Mucosa of rectum (tissue), 2 donors: ENCODE data around the gene COPS3.
"Not testable (repeated sequence)": the region's sequence is repeated elsewhere in the genome, so short reads cannot be mapped to it uniquely, and the experiment has no call there.

ENCODE experiments used
- H3K27ac ChIP-seq, 2 donors: one replicate each; pipeline ENCODE4 v1.7.0; 2013; ENCODE audit warnings: inconsistent platforms in 2 of 2, low read depth in 2 of 2, low read length in 2 of 2
- H3K27me3 ChIP-seq, 2 donors: one replicate each; pipeline ENCODE4 v1.7.0; 2013; ENCODE audit warnings: low read length in 2 of 2; ENCODE audit not compliant: control insufficient read depth in 2 of 2, insufficient read depth in 2 of 2
- H3K36me3 ChIP-seq, 2 donors: one replicate each; pipeline ENCODE4 v1.7.0; 2013; ENCODE audit warnings: low read length in 2 of 2; ENCODE audit not compliant: control insufficient read depth in 2 of 2, insufficient read depth in 2 of 2
- H3K4me1 ChIP-seq, 2 donors: one replicate each; pipeline ENCODE4 v1.7.0; 2013; ENCODE audit warnings: low read length in 2 of 2, mild to moderate bottlenecking in 1 of 2; ENCODE audit not compliant: control insufficient read depth in 2 of 2, insufficient read depth in 2 of 2
- H3K4me3 ChIP-seq, 2 donors: one replicate each; pipeline ENCODE4 v1.7.0; 2013; ENCODE audit warnings: low read length in 2 of 2
- H3K9ac ChIP-seq, 2 donors: one replicate each; pipeline ENCODE4 v1.7.0; 2013; ENCODE audit warnings: low read length in 2 of 2, low read depth in 1 of 2, mild to moderate bottlenecking in 1 of 2
- H3K9me3 ChIP-seq, 2 donors: one replicate each; pipeline ENCODE4 v1.7.0; 2013; ENCODE audit warnings: low read length in 2 of 2; ENCODE audit not compliant: control insufficient read depth in 2 of 2
- donor health status: healthy.
- donor health status: Normal muscosa, but diverticular disease.

The COPS3 gene

DNA sequence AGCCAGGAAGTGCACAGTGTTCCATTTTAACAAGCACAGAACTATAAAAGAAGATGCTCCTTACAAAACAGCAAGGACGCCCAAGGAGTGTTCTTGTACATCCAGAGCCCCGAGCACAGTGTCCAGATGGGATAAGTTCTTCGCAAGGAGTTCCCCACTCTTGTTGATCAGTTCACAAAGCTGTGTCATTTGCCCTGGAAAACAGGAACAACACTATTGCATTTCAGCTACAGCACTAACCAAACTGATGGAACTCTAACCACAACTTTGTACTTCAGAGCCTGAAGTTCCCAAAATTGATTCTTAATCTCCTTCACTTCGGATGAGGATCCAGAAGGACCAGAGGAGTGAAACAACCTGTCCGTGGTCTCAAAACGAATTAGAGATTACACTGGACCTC lies 5.1 kb downstream of the COPS3 start:
- no peak overlapping the region for H3K4me3 ChIP-seq
- no peak overlapping the region for H3K27ac ChIP-seq
- no peaks in the 10 kb centered on the region for H3K9me3 ChIP-seq
- peaks cover 20 to 26% of the 10 kb centered on the region in 2 donors for H3K36me3 ChIP-seq
- H3K9ac ChIP-seq = no peak overlapping the region
- H3K4me1 ChIP-seq = peaks cover 5 to 9% of the 10 kb centered on the region in 2 donors
- no peaks in the 10 kb centered on the region for H3K27me3 ChIP-seq

DNA sequence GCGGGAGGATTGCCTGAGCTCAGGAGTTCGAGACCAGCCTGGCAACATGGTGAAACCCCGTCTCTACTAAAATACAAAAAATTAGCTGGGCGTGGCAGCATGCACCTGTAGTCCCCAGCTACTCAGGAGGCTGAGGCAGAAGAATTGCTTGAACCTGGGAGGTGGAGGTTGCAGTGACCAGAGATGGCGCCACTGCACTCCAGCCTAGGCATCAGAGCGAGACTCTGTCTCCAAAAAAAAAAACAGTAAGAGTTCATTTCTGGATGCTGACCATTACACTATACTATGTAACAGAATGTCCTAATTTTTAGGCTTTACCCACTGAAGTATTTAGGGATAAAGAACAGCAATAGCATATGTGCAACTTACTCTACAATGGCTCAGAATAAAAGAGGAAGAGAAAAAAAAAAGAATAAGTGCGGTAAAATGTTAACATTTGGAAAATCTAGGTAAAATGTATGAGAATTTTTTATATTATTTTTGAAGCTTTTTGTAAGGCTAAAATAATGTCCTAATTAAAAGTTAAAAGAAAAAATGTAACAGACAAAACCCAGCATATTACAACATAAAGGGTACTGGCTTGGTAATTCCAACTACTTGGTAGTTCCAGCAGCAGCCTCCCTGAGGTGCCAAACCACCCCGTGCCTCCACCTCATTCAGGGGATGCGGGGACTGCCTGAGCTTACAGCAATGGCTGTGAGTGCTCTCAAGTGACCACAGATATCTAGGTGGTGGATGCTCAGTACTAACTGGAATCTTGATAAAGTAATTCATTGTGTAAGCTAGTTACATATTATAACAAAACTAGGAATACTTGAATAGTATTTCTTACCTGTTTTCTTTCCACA lies 10.9 kb downstream of the COPS3 start:
- H3K9me3 ChIP-seq = no peaks in the 10 kb centered on the region
- no peak overlapping the region for H3K4me3 ChIP-seq
- H3K27ac ChIP-seq = no peak overlapping the region
- no peaks in the 10 kb centered on the region for H3K27me3 ChIP-seq
- H3K36me3 ChIP-seq = peaks cover 43 to 51% of the 10 kb centered on the region in 2 donors
- no peaks in the 10 kb centered on the region for H3K4me1 ChIP-seq
- no peak overlapping the region for H3K9ac ChIP-seq

DNA sequence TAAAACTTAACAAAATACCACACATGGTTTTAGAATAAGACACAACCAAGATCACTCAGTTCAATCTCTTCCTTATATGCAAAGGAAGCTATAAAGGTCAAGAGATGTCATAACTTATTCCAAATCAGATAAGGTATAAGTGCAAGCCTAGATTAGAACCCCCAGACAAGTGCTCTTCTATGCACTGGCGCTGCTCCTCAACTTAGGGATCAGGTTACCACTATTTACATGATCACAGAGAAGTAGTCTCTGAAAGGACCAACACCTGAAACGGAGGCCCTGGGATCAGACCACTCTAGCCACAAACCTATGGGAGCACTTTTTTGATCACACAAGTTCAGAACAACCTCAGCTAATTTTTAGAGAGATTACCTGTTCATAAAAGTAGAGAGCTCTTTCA lies 16.6 kb downstream of the COPS3 start:
- Histone ChIP-seq H3K27ac (no peak overlapping the region), H3K4me1 (no peaks in the 10 kb centered on the region), H3K36me3 (peaks cover 43 to 47% of the 10 kb centered on the region in 2 donors), H3K9me3 (no peaks in the 10 kb centered on the region), H3K9ac (no peak overlapping the region), H3K4me3 (no peak overlapping the region), H3K27me3 (no peaks in the 10 kb centered on the region)

DNA sequence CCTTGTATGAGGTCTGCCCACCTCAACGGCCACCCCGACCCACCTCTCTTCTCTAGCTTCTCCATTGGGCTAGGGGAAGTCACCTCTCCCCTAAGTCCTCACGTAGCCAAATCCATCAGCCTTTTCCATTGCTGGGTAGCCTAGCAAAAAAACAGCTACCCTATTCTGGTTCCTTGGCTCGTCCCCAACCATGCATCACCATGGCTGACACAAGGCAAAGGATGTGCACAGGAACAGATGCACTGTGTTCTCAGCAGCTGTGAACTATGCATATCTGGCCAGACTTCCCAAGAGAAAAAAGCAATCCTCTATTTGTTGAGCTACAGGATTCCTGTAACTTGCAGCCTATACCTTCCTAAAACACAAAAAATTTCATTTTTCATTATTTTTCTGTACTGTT lies 22.0 kb downstream of the COPS3 start:
- H3K4me1 ChIP-seq = no peaks in the 10 kb centered on the region
- H3K4me3 ChIP-seq = no peak overlapping the region
- H3K27me3 ChIP-seq = no peaks in the 10 kb centered on the region
- no peaks in the 10 kb centered on the region for H3K9me3 ChIP-seq
- no peak overlapping the region for H3K9ac ChIP-seq
- peaks cover 32 to 53% of the 10 kb centered on the region in 2 donors for H3K36me3 ChIP-seq
- H3K27ac ChIP-seq = no peak overlapping the region

DNA sequence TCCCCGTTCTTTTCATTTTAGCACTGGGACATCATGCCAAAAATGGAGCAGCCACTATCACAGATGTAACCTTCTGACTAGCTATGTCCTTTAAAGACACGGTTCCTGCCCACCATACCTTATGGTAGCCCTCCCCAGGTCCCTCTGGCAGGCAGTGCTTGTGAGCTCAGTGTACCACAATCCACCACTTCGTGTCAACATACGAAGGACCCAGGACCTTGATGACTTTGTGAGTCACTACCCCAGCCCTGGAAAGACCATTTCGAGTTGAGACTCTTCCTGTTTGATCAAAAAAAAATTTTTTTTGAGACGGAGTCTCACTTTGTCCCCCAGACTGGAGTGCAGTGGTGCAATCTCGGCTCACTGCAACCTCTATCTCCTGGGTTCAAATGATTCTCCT lies 23.0 kb downstream of the COPS3 start:
- Histone ChIP-seq H3K9me3 (no peaks in the 10 kb centered on the region), H3K36me3 (peaks cover 34 to 56% of the 10 kb centered on the region in 2 donors), H3K4me3 (no peak overlapping the region), H3K9ac (no peak overlapping the region), H3K4me1 (no peaks in the 10 kb centered on the region), H3K27ac (no peak overlapping the region), H3K27me3 (no peaks in the 10 kb centered on the region)

DNA sequence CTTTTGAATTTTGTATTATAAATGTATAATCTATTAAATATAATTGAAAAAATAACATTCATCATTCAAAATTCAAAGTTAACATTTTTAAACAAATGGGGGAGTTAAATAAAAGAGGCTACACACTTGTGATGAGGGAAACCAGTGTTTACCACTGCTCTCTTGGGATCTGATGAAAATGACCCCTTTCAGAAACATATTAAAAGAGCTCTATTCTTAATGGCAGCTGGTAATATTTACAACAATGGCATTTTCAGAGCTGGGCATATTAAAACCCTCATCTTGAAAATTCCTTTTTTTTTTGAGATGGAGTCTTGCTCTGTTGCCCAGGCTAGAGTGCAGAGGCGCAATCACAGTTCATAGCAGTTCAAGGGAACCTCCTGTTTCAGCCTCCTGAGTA lies 24.7 kb downstream of the COPS3 start:
- Histone ChIP-seq H3K27ac (no peak overlapping the region), H3K36me3 (peaks cover 38 to 57% of the 10 kb centered on the region in 2 donors), H3K9ac (no peak overlapping the region), H3K4me3 (no peak overlapping the region), H3K9me3 (no peaks in the 10 kb centered on the region), H3K27me3 (no peaks in the 10 kb centered on the region), H3K4me1 (no peaks in the 10 kb centered on the region)

DNA sequence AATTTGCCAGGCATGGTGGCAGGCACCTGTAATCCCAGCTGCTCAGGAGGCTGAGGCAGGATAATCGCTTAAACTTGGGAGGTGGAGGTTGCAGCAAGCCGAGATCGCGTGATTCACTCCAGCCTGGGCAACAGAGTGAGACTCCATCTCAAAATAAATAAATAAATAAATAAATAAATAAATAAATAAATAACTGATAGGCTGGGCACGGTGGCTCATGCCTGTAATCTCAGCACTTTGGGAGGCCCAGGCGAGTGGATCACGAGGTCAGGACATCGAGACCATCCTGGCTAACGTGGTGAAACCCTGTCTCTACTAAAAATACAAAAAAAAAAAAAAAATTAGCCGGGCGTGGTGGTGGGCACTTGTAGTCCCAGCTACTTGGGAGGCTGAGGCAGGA lies 25.4 kb downstream of the COPS3 start:
- H3K36me3 ChIP-seq = peaks cover 35 to 55% of the 10 kb centered on the region in 2 donors

DNA sequence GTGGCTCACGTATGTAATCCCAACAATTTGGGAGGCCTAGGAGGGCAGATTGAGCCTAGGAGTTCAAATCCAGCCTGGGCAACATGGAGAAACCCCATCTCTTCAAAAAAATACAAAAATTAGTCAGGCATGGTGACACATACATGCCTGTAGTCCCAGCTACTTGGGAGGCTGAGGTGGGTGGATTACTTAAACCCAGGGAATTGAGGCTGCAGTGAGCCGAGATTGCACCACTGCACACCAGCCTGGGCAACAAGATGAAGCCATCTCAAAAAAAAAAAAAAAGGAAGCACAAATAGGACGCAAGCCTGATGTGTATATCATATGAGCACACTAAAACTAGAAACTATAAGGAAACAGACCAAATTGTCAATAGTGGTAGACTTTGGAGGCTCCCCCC lies 27.0 kb downstream of the COPS3 start:
- H3K36me3 ChIP-seq = peaks cover 22 to 46% of the 10 kb centered on the region in 2 donors
- H3K4me1 ChIP-seq = no peaks in the 10 kb centered on the region
- H3K9me3 ChIP-seq = no peaks in the 10 kb centered on the region
- H3K9ac ChIP-seq = no peak overlapping the region
- no peak overlapping the region for H3K27ac ChIP-seq
- no peaks in the 10 kb centered on the region for H3K27me3 ChIP-seq
- no peak overlapping the region for H3K4me3 ChIP-seq

More for the DNA sequence above, 25.4 kb downstream of the COPS3 start:
- H3K27me3 ChIP-seq, H3K4me1 ChIP-seq, H3K27ac ChIP-seq, H3K4me3 ChIP-seq, H3K9ac ChIP-seq, H3K9me3 ChIP-seq: not testable (repeated sequence)

DNA sequence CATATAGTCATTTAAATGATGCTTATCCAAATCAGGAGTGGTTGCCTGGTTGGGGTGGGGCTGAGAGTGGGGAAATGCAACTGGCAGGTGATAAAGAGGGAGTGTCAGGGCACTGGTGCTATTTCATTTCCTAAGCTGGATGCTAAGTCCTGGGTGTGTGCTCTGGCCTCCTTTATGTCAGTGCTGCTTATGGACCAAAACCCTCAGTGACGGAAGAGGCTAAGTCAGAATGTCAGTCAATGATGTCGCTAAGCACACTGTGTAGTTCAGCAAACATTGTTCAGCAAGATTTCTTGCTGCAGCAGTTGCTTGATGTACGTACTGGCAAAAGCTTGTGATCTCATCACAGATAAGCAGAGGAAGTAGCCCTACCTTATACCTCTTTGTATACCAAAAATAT lies 27.6 kb downstream of the COPS3 start:
- no peak overlapping the region for H3K4me3 ChIP-seq
- peaks cover 19 to 45% of the 10 kb centered on the region in 2 donors for H3K36me3 ChIP-seq
- H3K9me3 ChIP-seq = no peaks in the 10 kb centered on the region
- no peaks in the 10 kb centered on the region for H3K4me1 ChIP-seq
- no peak overlapping the region for H3K9ac ChIP-seq
- H3K27ac ChIP-seq = no peak overlapping the region
- H3K27me3 ChIP-seq = no peaks in the 10 kb centered on the region

DNA sequence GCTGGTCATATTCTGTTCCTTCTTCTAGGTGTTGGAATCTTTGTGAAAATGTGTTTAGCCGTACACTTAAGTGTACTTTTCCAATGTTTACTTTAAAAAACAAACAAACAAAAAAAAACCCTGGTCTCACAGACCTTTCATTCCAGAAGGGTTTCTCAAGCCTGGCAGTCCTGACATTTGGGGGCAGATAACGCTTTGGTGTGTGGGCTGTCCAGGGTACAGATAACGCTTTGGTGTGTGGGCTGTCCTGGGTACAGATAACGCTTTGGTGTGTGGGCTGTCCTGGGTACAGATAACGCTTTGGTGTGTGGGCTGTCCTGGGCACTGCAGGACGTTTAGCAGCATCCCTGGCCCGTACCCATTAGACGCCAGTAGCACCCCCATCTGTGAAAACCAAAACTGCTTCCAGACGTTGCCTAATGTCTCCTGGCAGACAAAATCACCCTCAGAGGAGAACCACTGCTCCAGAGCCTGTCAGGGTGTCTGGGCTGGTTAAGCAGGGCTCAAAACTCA lies 28.8 kb downstream of the COPS3 start:
- Histone ChIP-seq H3K36me3 (peaks cover 19 to 48% of the 10 kb centered on the region in 2 donors), H3K4me3 (no peak overlapping the region), H3K27ac (no peak overlapping the region), H3K9ac (no peak overlapping the region), H3K27me3 (no peaks in the 10 kb centered on the region), H3K4me1 (no peaks in the 10 kb centered on the region), H3K9me3 (no peaks in the 10 kb centered on the region)
